Keratinocyte (primary cell): ENCODE data around the gene CCN5. TPM values are rescaled to one million over a fixed set of nuclear protein-coding genes. Genes with fewer than 3 reads are reported as not detected.

Experiments used
- DNase-seq: peaks from one replicate; pipeline ENCODE4 v3.0.0-alpha.2; 2011; ENCODE audit warnings: low read depth, missing footprints, low spot score
- FAIRE-seq: peaks from 2 replicates; lab custom pipeline; 2011; peaks lifted over from hg19 to GRCh38; lab: Jason Lieb, UNC
- H2AFZ ChIP-seq: 2 replicates; pipeline ENCODE4 v1.6.0; 2012; ENCODE audit warnings: low read length, control low read depth, inconsistent platforms; ENCODE audit not compliant: control insufficient read depth
- H3K27ac ChIP-seq: 2 replicates; pipeline ENCODE4 v1.5.1; 2011; ENCODE audit warnings: low read length; ENCODE audit not compliant: control insufficient read depth, insufficient read depth
- H3K27me3 ChIP-seq: 3 replicates; pipeline ENCODE4 v1.6.0; 2011; ENCODE audit warnings: low read length; ENCODE audit not compliant: control insufficient read depth, insufficient read depth; ENCODE audit errors: extremely low read depth
- H3K36me3 ChIP-seq, 2 experiments: 2 replicates in 1 of 2; 3 replicates in 1 of 2; pipeline ENCODE4 v1.5.1; 2011; ENCODE audit warnings: low read length in 2 of 2, mild to moderate bottlenecking in 1 of 2; ENCODE audit not compliant: control insufficient read depth in 2 of 2, insufficient read depth in 2 of 2; ENCODE audit errors: extremely low read depth in 1 of 2
- H3K4me1 ChIP-seq: 3 replicates; pipeline ENCODE4 v1.5.1; 2011; ENCODE audit warnings: low read length; ENCODE audit not compliant: control insufficient read depth, insufficient read depth; ENCODE audit errors: extremely low read depth
- H3K4me2 ChIP-seq: 3 replicates; pipeline ENCODE4 v1.6.0; 2011; ENCODE audit warnings: low read depth, low read length; ENCODE audit not compliant: control insufficient read depth, insufficient read depth; ENCODE audit errors: extremely low read depth
- H3K4me3 ChIP-seq, 3 experiments: fragments of 200-600 bp in 1 of 3; sonication (generic) in 1 of 3; 2 replicates in 2 of 3; 3 replicates in 1 of 3; pipeline ENCODE4 v1.5.1; 2011 to 2016; ENCODE audit warnings: low read length in 3 of 3, mild to moderate bottlenecking in 3 of 3, control low read depth in 2 of 3, inconsistent platforms in 1 of 3, low read depth in 1 of 3, mixed read lengths in 1 of 3, mixed run types in 1 of 3, moderate library complexity in 1 of 3; ENCODE audit not compliant: control insufficient read depth in 2 of 3, insufficient read depth in 2 of 3; ENCODE audit errors: extremely low read depth in 1 of 3
- H3K79me2 ChIP-seq: 2 replicates; pipeline ENCODE4 v1.6.0; 2012; ENCODE audit warnings: low read length; ENCODE audit not compliant: control insufficient read depth, insufficient read depth
- H3K9ac ChIP-seq: 3 replicates; pipeline ENCODE4 v1.6.0; 2011; ENCODE audit warnings: low read length; ENCODE audit not compliant: control insufficient read depth, insufficient read depth; ENCODE audit errors: extremely low read depth
- H3K9me1 ChIP-seq: 3 replicates; pipeline ENCODE4 v1.6.0; 2011; ENCODE audit warnings: low read length; ENCODE audit not compliant: control insufficient read depth, insufficient read depth; ENCODE audit errors: extremely low read depth
- H3K9me3 ChIP-seq: 2 replicates; pipeline ENCODE4 v1.5.1; 2012; ENCODE audit warnings: low read depth, low read length; ENCODE audit not compliant: control insufficient read depth
- H4K20me1 ChIP-seq: 3 replicates; pipeline ENCODE4 v1.6.0; 2011; ENCODE audit warnings: low read length; ENCODE audit not compliant: control insufficient read depth, insufficient read depth; ENCODE audit errors: extremely low read depth
- CTCF ChIP-seq, 3 experiments: IDR thresholded peaks in 1 of 3; conservative IDR thresholded peaks in 1 of 3; optimal IDR thresholded peaks in 1 of 3; 2 replicates in 2 of 3; 3 replicates in 1 of 3; pipeline versions ENCODE3 to v1.5.1; 2011; ENCODE audit warnings: low read length in 3 of 3, mild to moderate bottlenecking in 3 of 3, moderate library complexity in 2 of 3, control low read depth in 1 of 3, inconsistent platforms in 1 of 3; ENCODE audit not compliant: insufficient read depth in 2 of 3; ENCODE audit errors: extremely low read depth in 1 of 3
- EZH2 ChIP-seq: IDR thresholded peaks from one replicate; pipeline ENCODE4 v1.6.1; 2012; ENCODE audit warnings: inconsistent platforms, mild to moderate bottlenecking, low read length, moderate library complexity
- dilution Hi-C: fragments of 300-500 bp; cut with MboI; formaldehyde crosslinking; loops from one replicate; pipeline ENCODE4 v1.7.0; 2020; ENCODE audit warnings: low sequenced_read_pairs; ENCODE audit not compliant: extremely low pct_ligation_motif_present
- polyA plus RNA-seq, 5 experiments: library from polyadenylated mRNA; depleted of rRNA in 3 of 5; stranded (reverse) in 3 of 5; stranded (forward) in 1 of 5; unstranded in 1 of 5; fragments of >200 nt; gene quantifications; 1 replicate in 1 of 5; 2 replicates in 3 of 5; 3 replicates in 1 of 5; pipeline versions ENCODE4 v1.2.1 to v1.2.3, GENCODE V29; 2011 to 2012; ENCODE audit warnings: missing spikeins in 2 of 5, low read depth in 1 of 5, low replicate concordance in 1 of 5

CCN5 gene
- polyA plus RNA-seq, 1 donor (not counting 4 experiments of a cell fraction or from before 2014, with no cell fraction given): not detected

- H3K36me3 ChIP-seq: no peaks in the 10 kb centered on the region
- H3K4me2 ChIP-seq: no peak overlapping the region
- H3K27me3 ChIP-seq: no peaks in the 10 kb centered on the region
- H2AFZ ChIP-seq: no peak overlapping the region
- no peak for DNase-seq
- H3K9me1 ChIP-seq: no peaks in the 10 kb centered on the region
- no peak overlapping the region for H3K4me3 ChIP-seq
- H3K4me1 ChIP-seq: no peaks in the 10 kb centered on the region
- TF ChIP-seq EZH2: no peak
- no peaks in the 10 kb centered on the region for H4K20me1 ChIP-seq
- no peaks in the 10 kb centered on the region for H3K79me2 ChIP-seq
- dilution Hi-C loops: no loop called here
- H3K9ac ChIP-seq: no peak overlapping the region
- H3K27ac ChIP-seq: no peak overlapping the region
- FAIRE-seq: no peak
- no peaks in the 10 kb centered on the region for H3K9me3 ChIP-seq
These were observed 11.8 kb upstream of the CCN5 start for GRCh38 chr20:44703183-44703925.

DNA sequence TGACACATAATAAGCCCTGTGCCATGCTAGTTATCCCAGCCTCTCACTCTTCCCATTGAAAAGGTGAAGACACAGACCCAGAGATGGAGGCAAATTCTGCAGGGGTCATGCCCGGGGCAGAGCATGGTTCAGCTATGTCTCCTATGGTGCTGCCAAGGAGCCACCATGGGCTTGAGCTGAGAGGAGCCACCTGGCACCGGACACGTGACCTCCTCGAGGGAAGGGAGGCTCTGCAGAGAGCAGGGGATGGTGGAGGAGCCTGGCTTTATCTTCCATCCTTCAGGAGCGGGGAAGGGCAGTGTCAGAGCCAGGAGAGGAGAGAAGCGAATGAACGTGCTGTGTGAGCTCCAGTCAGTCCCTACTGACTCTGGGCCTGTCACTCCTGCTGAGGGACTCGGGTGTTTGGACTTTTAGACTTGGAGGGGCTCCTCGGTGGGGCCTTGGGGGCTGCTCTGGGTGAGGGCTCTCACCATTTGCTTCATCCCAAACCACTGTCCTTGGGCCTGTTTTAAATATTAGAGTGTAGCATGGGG, 11.1 kb upstream of the CCN5 start:
- H3K4me3 ChIP-seq: no peak overlapping the region
- no peak overlapping the region for H3K4me2 ChIP-seq
- H3K27me3 ChIP-seq: no peaks in the 10 kb centered on the region
- no peak overlapping the region for H3K27ac ChIP-seq
- no peak for FAIRE-seq
- no peaks in the 10 kb centered on the region for H3K4me1 ChIP-seq
- H3K79me2 ChIP-seq: no peaks in the 10 kb centered on the region
- no peak for DNase-seq
- TF ChIP-seq EZH2 (no peak), CTCF (optimal IDR thresholded peaks at IDR 0.05 in 1 of 3, IDR thresholded peaks at IDR 0.05 in 1 of 3, conservative IDR thresholded peaks at IDR 0.05 in 1 of 3; ENCODE audit: extremely low read depth in 1 of 3, insufficient read depth in 2 of 3, low read length in 3 of 3) (no peak)
- H2AFZ ChIP-seq: no peak overlapping the region
- dilution Hi-C loops: no loop called here
- no peaks in the 10 kb centered on the region for H3K36me3 ChIP-seq
- H3K9me1 ChIP-seq: no peaks in the 10 kb centered on the region
- H3K9ac ChIP-seq: no peak overlapping the region
- H3K9me3 ChIP-seq: no peaks in the 10 kb centered on the region
- H4K20me1 ChIP-seq: no peaks in the 10 kb centered on the region
